HL-60/S4 treated with phorbol 12-myristate 13-acetate at 8.2 ng/mL for 4 days and 3 days (cell line): ENCODE data around the gene FXYD2.

Experiments used
- in situ Hi-C: fragments of 300-500 bp; cut with MboI; formaldehyde crosslinking; loops from 2 replicates; pipeline ENCODE4 v1.15.0; 2022; ENCODE audit warnings: low sequenced_read_pairs

FXYD2 gene

GRCh38 chr11:117807482-117808327, 16.8 kb downstream of the FXYD2 start:
- in situ Hi-C loops, result no loop called here

- in situ Hi-C loops, result no loop called here
These were observed 17.7 kb downstream of the FXYD2 start for GRCh38 chr11:117806846-117807245.

GRCh38 chr11:117805045-117805444, 19.5 kb downstream of the FXYD2 start:
- in situ Hi-C loops, result no loop called here

GRCh38 chr11:117803896-117804295, 20.6 kb downstream of the FXYD2 start:
- in situ Hi-C loops, result no loop called here

GRCh38 chr11:117799634-117800033, 24.9 kb downstream of the FXYD2 start:
- in situ Hi-C loops, result loop anchor here (25.0 kb wide), 1 partner anchor 362 kb away; no protein-coding TSS in a partner anchor

- in situ Hi-C loops, result loop anchor here (25.0 kb wide), 1 partner anchor 360 kb away; no protein-coding TSS in a partner anchor
These were observed 27.5 kb downstream of the FXYD2 start, which contains the start of gene DSCAML1 for GRCh38 chr11:117796872-117797529. Gene DSCAML1 (minus strand): TSS chr11:117797216. CDS start chr11:117797079, 137 bp downstream.

GRCh38 chr11:117796456-117796871, 28.1 kb downstream of the FXYD2 start:
- in situ Hi-C loops, result loop anchor here (25.0 kb wide), 1 partner anchor 359 kb away; no protein-coding TSS in a partner anchor

GRCh38 chr11:117795638-117796455, 28.7 kb downstream of the FXYD2 start:
- in situ Hi-C loops, result loop anchor here (25.0 kb wide), 1 partner anchor 359 kb away; no protein-coding TSS in a partner anchor

GRCh38 chr11:117794772-117795629, 29.5 kb downstream of the FXYD2 start:
- in situ Hi-C loops, result loop anchor here (25.0 kb wide), 1 partner anchor 358 kb away; no protein-coding TSS in a partner anchor

- in situ Hi-C loops, result loop anchor here (25.0 kb wide), 1 partner anchor 357 kb away; no protein-coding TSS in a partner anchor
These were observed 30.4 kb downstream of the FXYD2 start for GRCh38 chr11:117794135-117794534.

GRCh38 chr11:117793583-117793982, 31.0 kb downstream of the FXYD2 start:
- in situ Hi-C loops, result loop anchor here (25.0 kb wide), 1 partner anchor 356 kb away; no protein-coding TSS in a partner anchor

GRCh38 chr11:117792992-117793391, 31.6 kb downstream of the FXYD2 start:
- in situ Hi-C loops, result loop anchor here (25.0 kb wide), 1 partner anchor 356 kb away; no protein-coding TSS in a partner anchor

- in situ Hi-C loops, result loop anchor here (25.0 kb wide), 1 partner anchor 355 kb away; no protein-coding TSS in a partner anchor
These were observed 32.3 kb downstream of the FXYD2 start for GRCh38 chr11:117792241-117792640.

GRCh38 chr11:117790279-117790678, 34.3 kb downstream of the FXYD2 start:
- in situ Hi-C loops, result loop anchor here (25.0 kb wide), 1 partner anchor 353 kb away; no protein-coding TSS in a partner anchor

- in situ Hi-C loops, result loop anchor here (25.0 kb wide), 1 partner anchor 352 kb away; no protein-coding TSS in a partner anchor
These were observed 35.3 kb downstream of the FXYD2 start for GRCh38 chr11:117789241-117789640.

- in situ Hi-C loops, result loop anchor here (25.0 kb wide), 1 partner anchor 349 kb away; no protein-coding TSS in a partner anchor
These were observed 38.2 kb downstream of the FXYD2 start for GRCh38 chr11:117786135-117786870.

GRCh38 chr11:117782101-117782500, 42.4 kb downstream of the FXYD2 start:
- in situ Hi-C loops, result loop anchor here (25.0 kb wide), 1 partner anchor 345 kb away; no protein-coding TSS in a partner anchor

GRCh38 chr11:117781627-117782026, 42.9 kb downstream of the FXYD2 start:
- in situ Hi-C loops, result loop anchor here (25.0 kb wide), 1 partner anchor 344 kb away; no protein-coding TSS in a partner anchor
